Fibroblast of pulmonary artery (primary cell): ENCODE results near the gene CLK2.

Experiments
- DNase-seq: peaks from one replicate; pipeline ENCODE4 v3.0.0-alpha.2; 2010; ENCODE audit warnings: low read depth
- H3K4me3 ChIP-seq: replicated peaks from 2 replicates; pipeline ENCODE4 v1.5.1; 2011; ENCODE audit warnings: low read depth, mild to moderate bottlenecking, control low read depth, low read length, moderate library complexity
- TF ChIP-seq, protein P1 (sequence below): IDR thresholded peaks from 2 replicates; pipeline ENCODE4 v1.5.1; 2011; ENCODE audit warnings: mild to moderate bottlenecking, control low read depth, low read length, inconsistent platforms; ENCODE audit errors: missing control alignments

Gene CLK2

DNA sequence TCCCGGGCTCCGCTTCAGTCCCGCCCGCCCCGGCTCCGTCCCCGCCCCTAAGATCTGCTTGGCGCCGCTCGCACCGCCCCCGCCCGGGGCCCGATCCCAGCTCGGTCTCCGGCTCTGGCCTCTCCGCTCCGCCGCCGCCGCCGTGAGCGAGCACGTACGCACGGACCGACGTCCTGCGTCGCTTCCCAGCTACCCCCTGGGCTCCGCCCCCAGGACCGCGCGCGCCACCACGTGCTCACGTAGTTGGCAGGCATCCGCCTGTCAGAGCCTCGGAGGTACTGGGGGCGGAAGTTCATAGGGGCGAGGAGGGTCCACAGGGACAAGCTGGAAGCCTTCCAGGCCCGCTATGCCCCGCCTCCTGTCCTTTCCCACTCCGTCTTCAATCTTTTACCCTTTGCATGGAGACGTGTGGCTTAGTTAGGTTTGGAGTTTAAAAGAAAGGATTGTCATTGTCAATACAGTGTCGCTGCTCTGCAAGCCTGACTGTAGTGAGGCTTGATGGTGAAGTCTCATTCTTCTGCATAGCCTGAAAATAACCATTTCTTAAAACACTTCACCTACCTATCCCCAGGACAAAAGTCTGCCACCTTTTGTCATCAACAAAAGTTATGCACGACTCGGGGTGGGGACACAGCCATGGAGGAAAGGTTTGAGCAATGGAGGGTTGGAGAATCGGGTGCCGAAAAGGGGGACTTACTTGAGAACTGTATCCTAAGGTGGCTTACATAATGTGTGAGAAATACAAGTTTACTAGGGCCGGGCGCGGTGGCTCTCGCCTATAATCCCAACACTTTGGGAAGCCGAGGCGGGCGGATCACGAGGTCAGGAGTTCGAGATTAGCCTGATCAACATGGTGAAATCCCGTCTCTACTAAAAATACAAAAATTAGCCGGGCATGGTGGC, at the start of gene CLK2:
TSS of gene CLK2 (minus strand) at position 162 of the 903 bp plus-strand sequence. CDS start 2,527 bp downstream, outside the sequence.
- peak; percentile 95 for DNase-seq
- TF ChIP-seq, protein P1, sequence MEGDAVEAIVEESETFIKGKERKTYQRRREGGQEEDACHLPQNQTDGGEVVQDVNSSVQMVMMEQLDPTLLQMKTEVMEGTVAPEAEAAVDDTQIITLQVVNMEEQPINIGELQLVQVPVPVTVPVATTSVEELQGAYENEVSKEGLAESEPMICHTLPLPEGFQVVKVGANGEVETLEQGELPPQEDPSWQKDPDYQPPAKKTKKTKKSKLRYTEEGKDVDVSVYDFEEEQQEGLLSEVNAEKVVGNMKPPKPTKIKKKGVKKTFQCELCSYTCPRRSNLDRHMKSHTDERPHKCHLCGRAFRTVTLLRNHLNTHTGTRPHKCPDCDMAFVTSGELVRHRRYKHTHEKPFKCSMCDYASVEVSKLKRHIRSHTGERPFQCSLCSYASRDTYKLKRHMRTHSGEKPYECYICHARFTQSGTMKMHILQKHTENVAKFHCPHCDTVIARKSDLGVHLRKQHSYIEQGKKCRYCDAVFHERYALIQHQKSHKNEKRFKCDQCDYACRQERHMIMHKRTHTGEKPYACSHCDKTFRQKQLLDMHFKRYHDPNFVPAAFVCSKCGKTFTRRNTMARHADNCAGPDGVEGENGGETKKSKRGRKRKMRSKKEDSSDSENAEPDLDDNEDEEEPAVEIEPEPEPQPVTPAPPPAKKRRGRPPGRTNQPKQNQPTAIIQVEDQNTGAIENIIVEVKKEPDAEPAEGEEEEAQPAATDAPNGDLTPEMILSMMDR, result no peak
- peak within 1 kb of the TSS; percentile 75 for H3K4me3 ChIP-seq

DNA sequence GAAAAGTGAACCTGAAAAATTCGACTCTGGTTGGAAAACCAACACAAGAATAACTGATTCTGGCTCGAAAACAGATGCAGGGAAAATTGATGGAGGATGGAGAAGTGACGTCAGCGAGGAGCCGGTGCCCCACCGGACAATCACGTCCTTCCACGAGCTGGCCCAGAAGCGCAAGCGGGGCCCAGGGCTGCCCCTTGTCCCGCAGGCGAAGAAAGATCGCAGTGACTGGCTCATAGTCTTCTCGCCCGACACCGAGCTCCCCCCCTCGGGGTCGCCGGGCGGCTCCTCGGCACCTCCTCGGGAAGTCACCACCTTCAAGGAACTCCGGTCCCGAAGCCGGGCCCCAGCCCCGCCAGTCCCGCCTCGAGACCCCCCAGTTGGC, 49.3 kb upstream of the CLK2 start:
- peak overlapping the region; percentile 86 for H3K4me3 ChIP-seq
- TF ChIP-seq, protein P1, result no peak
- peak; percentile 45 for DNase-seq

DNA sequence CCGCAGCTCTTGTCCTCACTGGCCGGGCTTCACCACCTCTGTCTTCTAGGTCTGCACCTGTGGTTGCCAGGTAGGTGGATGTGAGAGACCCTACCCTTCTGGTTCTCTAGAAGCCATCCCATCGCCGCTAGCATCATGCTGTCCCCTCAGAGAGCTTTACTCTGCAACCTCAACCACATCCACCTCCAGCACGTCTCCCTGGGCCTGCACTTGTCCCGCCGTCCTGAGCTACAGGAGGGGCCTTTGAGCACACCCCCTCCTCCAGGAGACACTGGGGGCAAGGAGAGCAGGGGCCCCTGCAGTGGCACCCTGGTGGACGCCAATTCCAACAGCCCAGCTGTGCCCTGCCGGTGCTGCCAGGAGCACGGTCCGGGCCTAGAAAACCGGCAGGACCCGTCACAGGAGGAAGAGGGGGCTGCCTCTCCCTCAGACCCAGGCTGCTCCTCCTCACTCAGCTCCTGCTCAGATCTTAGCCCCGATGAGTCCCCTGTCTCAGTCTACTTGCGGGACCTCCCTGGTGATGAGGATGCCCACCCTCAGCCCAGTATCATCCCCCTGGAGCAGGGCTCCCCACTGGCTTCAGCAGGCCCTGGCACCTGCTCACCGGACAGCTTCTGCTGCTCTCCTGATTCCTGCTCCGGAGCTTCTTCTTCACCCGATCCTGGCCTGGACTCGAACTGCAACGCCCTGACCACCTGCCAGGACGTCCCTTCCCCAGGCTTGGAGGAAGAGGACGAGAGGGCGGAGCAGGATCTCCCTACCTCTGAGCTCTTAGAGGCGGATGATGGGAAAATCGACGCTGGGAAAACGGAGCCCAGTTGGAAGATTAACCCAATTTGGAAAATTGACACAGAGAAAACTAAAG, 48.6 kb upstream of the CLK2 start:
- no peak for DNase-seq
- TF ChIP-seq, protein P1, result no peak
- peak overlapping the region; percentile 86 for H3K4me3 ChIP-seq

DNA sequence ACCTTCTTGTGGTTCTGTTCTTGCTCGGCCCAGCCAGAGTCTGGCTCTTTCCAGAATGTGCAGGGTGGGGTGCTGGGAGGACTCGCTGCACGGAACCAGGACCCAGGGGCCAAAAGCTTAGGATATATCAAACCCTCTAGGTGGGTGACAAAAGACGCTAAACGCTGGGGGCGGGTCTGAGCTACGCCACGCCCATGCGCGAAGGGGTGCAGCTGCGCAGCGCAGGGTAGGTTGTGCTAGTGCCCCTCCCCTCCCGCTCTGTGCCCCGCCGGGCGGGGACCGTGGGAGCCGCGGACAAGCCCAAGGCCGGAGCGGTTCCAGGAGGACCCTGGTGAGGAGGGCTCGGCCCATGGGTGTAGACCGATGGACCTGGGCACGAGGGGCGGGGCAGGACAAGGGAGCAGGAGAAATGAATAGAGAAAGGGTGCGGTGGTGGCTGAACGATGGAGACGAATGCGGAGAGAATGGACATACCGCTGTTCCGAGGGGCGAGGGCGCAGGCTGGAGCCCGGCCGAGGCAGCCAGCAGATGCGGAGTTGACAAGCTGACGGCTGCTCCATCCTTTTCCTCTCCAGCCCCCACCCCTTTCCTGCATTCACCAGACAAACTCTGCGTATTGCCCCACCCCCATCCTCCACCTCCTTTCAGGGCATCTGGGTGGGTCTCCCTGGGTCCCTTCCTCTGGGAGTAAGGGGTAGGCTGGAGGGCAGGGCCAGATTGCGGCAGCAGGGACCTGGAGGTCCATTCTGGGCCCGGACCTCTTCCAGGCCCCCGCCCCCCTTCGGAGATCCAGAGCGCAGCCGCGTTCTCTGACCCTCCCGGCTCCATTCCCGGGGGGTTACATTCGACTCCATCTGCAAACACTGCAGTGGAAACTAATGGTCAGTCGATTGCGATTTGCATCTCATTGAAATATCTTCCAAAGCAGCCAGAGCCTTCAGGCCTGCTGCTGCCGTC, 47.6 kb upstream of the CLK2 start, which contains the start of gene RUSC1:
TSS of gene RUSC1 (plus strand) at position 234 of the 957 bp plus-strand sequence. CDS start 880 bp downstream, outside the sequence.
- TF ChIP-seq, protein P1, result no peak
- DNase-seq, result peak; percentile 59
- H3K4me3 ChIP-seq, result peak within 1 kb of the TSS; percentile 53

DNA sequence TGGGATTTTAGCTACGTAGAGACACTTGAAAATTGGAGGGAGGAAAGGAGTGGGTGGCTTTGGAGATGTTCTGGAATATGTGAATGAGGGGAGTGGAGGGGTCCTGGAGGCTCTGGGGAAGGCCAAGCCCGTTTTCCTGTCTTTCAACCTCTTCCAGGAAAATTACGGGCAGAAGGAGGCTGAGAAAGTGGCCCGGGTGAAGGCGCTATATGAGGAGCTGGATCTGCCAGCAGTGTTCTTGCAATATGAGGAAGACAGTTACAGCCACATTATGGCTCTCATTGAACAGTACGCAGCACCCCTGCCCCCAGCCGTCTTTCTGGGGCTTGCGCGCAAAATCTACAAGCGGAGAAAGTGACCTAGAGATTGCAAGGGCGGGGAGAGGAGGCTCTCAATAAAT, 46.9 kb upstream of the CLK2 start:
- TF ChIP-seq, protein P1, result no peak
- peak overlapping the region; percentile 53 for H3K4me3 ChIP-seq
- DNase-seq, result no peak

DNA sequence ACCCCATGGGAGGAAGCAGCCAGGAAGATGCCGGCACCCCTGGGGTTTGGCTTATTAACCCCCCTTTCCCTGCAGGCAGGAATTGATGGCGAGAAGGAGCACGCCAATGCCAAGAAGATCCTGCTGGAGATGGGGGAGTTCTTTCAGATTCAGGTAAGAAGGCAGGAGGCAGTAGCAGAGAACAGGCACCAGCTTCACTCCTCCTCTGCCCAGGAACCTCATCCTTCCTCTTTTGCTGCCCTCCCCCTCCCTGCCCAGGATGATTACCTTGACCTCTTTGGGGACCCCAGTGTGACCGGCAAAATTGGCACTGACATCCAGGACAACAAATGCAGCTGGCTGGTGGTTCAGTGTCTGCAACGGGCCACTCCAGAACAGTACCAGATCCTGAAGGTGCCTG, 46.2 kb upstream of the CLK2 start:
- no peak overlapping the region for H3K4me3 ChIP-seq
- TF ChIP-seq, protein P1, result no peak

More for the DNA sequence above, 46.2 kb upstream of the CLK2 start:
- no peak for DNase-seq
